ENCODE results near the gene DPYSL3.

- TF ChIP-seq CTCF (IDR thresholded peaks at IDR 0.05; ENCODE audit: insufficient read depth, low read length, poor library complexity, severe bottlenecking) (no peak), EZH2phosphoT487 (conservative IDR thresholded peaks at IDR 0.05; ENCODE audit: low read length) (no peak)
Measured at GRCh38 chr5:147552897-147553296, 43.0 kb upstream of the DPYSL3 start.

Measured in SU-DHL-6 (cell line).